ENCODE measurements around the gene ANKRD40. TPM values are rescaled to one million over a fixed set of nuclear protein-coding genes. Genes with fewer than 3 reads are reported as not detected.

ANKRD40 gene
- total RNA-seq, 1 experiment from 2014 or later = 72.0 TPM

DNA sequence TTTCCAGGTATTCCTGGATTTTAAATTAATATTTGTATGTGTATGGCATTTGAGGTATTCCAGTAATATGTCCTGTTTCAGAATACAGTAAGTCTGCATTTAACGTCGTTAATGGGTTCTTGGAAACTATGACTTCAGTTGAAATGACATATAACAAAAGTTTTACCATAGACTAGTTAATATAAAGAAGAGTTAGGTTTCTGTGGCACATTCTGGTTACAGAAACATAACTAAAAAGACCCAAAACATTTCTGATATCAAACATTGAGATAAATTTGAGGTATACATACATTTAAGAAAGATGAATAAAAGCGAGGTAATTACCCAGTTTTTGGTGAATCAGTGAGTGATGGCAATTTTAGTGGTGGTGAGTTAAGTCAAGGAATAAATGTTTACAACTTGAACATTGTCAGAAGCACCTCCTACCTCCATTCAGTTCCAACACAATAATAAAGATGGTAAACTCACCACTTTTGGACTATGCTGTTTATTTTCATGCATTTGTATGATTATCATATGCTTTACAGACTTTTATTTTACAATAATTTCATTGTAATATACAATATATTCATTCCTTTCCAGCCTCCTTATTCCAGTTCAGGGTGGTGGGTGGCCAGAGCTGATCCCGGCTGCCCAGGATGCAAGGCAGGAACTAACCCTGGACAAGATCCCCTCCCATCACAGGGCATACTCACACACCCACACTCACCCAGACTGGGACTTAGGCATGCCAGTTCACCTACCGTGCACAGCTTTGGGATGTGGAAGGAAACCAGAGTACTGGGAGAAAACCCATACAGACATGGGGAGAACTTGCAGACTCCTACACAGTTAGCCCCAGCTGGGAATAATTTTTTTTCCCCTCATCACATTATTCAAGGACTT, 21.4 kb upstream of the ANKRD40 start:
- ChIA-PET RAD21 (ENCODE audit: low non-redundant PET in 1 of 2, low total read pairs in 2 of 2, uncharacterized antibody in 2 of 2, unreplicated experiment in 2 of 2) (no interaction called here), POLR2A (no interaction called here), CTCF (no interaction called here)
- Histone ChIP-seq H3K4me1 (ENCODE audit: control insufficient read depth in 1 of 2, insufficient read depth in 2 of 2, low read length in 2 of 2) (peaks cover 25 to 46% of the 10 kb centered on the region in 2 experiments), H3K9ac (ENCODE audit: low read length) (no peak overlapping the region), H3K4me2 (ENCODE audit: low read length) (no peak overlapping the region; the same call in 1 of the 2 replicates), H3K79me2 (ENCODE audit: insufficient read depth, low read length) (peaks cover 100% of the 10 kb centered on the region), H4K20me1 (ENCODE audit: insufficient read depth) (peaks cover 86% of the 10 kb centered on the region), H3K27ac (ENCODE audit: low read depth, low read length) (no peak overlapping the region), H3K36me3 (ENCODE audit: control insufficient read depth in 1 of 2, insufficient read depth in 2 of 2, low read length in 2 of 2) (peaks cover 0 to 8% of the 10 kb centered on the region in 2 experiments; a peak in 3 of 4 replicates), H3K9me2 (ENCODE audit: insufficient read depth) (no peaks in the 10 kb centered on the region), H3K4me3 (replicated peaks in 1 of 2; ENCODE audit: low read depth in 1 of 2, low read length in 2 of 2) (no peak overlapping the region), H2AFZ (ENCODE audit: low read depth, low read length, poor library complexity, severe bottlenecking) (no peak overlapping the region), H3K27me3 (ENCODE audit: insufficient read depth, low read length) (no peaks in the 10 kb centered on the region), H3K9me3 (ENCODE audit: control insufficient read depth in 1 of 2, insufficient read depth in 1 of 2, low read depth in 1 of 2, low read length in 2 of 2) (no peaks in the 10 kb centered on the region)
- no TSS peak for BruUV-seq (replicated peaks)
- ATAC-seq (no peak), DNase-seq (ENCODE audit: low read depth, low spot score) (no peak)
- intact Hi-C loops (cut with micrococcal nuclease) = no loop called here
- TF ChIP-seq TCF7L2 (IDR thresholded peaks at IDR 0.05; ENCODE audit: borderline replicate concordance, extremely low read depth, insufficient read depth, insufficient read length) = no peak
- TF ChIP-seq EZH2phosphoT487 (IDR thresholded peaks at IDR 0.05; ENCODE audit: borderline replicate concordance) = no peak
- TF ChIP-seq POLR2A (IDR thresholded peaks at IDR 0.05; ENCODE audit: borderline replicate concordance, extremely low read depth, insufficient read depth, insufficient read length) = no peak
- no peak for TF ChIP-seq ZNF274 (IDR thresholded peaks at IDR 0.05; ENCODE audit: low read depth, low read length)
- TF ChIP-seq MAX (IDR thresholded peaks at IDR 0.05) = no peak
- TF ChIP-seq EZH2 (IDR thresholded peaks at IDR 0.05) = no peak
- no peak for TF ChIP-seq YY1 (IDR thresholded peaks at IDR 0.05; ENCODE audit: extremely low read depth, insufficient replicate concordance, low read depth, low read length)
- TF ChIP-seq SRF (IDR thresholded peaks at IDR 0.05; ENCODE audit: low read depth) = no peak
- TF ChIP-seq ATF3 (IDR thresholded peaks at IDR 0.05) = no peak
- no peak for TF ChIP-seq JUND (IDR thresholded peaks at IDR 0.05)
- TF ChIP-seq CEBPB (IDR thresholded peaks at IDR 0.05; ENCODE audit: low read depth) = no peak
- TF ChIP-seq RAD21 (IDR thresholded peaks at IDR 0.05; ENCODE audit: low read depth) = no peak
- TF ChIP-seq ZFX (IDR thresholded peaks at IDR 0.05) = no peak
- no peak for TF ChIP-seq ELF1 (IDR thresholded peaks at IDR 0.05; ENCODE audit: borderline replicate concordance, low read depth)
- TF ChIP-seq, protein P1, sequence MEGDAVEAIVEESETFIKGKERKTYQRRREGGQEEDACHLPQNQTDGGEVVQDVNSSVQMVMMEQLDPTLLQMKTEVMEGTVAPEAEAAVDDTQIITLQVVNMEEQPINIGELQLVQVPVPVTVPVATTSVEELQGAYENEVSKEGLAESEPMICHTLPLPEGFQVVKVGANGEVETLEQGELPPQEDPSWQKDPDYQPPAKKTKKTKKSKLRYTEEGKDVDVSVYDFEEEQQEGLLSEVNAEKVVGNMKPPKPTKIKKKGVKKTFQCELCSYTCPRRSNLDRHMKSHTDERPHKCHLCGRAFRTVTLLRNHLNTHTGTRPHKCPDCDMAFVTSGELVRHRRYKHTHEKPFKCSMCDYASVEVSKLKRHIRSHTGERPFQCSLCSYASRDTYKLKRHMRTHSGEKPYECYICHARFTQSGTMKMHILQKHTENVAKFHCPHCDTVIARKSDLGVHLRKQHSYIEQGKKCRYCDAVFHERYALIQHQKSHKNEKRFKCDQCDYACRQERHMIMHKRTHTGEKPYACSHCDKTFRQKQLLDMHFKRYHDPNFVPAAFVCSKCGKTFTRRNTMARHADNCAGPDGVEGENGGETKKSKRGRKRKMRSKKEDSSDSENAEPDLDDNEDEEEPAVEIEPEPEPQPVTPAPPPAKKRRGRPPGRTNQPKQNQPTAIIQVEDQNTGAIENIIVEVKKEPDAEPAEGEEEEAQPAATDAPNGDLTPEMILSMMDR (IDR thresholded peaks at IDR 0.05 in 2 of 3, conservative IDR thresholded peaks at IDR 0.05 in 1 of 3; ENCODE audit: borderline replicate concordance in 1 of 3, insufficient read depth in 1 of 3, low read depth in 2 of 3, low read length in 2 of 3) = no peak
- TF ChIP-seq REST (IDR thresholded peaks at IDR 0.05; ENCODE audit: low read depth) = no peak
- TF ChIP-seq ZBTB33 (IDR thresholded peaks at IDR 0.05; ENCODE audit: extremely low read depth, insufficient replicate concordance, low read length) = no peak
